ENCODE results near the gene SLX9.
"Not testable (repeated sequence)": the region's sequence is repeated elsewhere in the genome, so short reads cannot be mapped to it uniquely, and the experiment has no call there.

Gene SLX9

GRCh38 chr21:45022736-45023135 lies 82.9 kb downstream of the SLX9 start:
- DNase-seq: no peak

- not testable (repeated sequence) for DNase-seq
These were observed 84.7 kb downstream of the SLX9 start for GRCh38 chr21:45024516-45024915.

- DNase-seq: no peak
These were observed 86.4 kb downstream of the SLX9 start for GRCh38 chr21:45026066-45026745.
